HEK293T (cell line): ENCODE data around the gene PER3.

Source experiments
- CTCF ChIA-PET: fragments of 350-600 bp; formaldehyde crosslinking; extraction: SDS; loops from one replicate; lab custom pipeline; 2021; ENCODE audit warnings: antibody characterized with exemption, inconsistent platforms; lab: Yijun Ruan, JAX
- POLR2A ChIA-PET: fragments of 350-600 bp; formaldehyde crosslinking; extraction: SDS; loops from one replicate; lab custom pipeline; 2020; ENCODE audit warnings: antibody characterized with exemption, inconsistent platforms; lab: Yijun Ruan, JAX
- DNase-seq: peaks from one replicate; pipeline ENCODE4 v3.0.0; 2012; ENCODE audit warnings: mixed read lengths; ENCODE audit errors: extremely low spot score
- ARNT ChIP-seq: fragments of 450-650 bp; IDR thresholded peaks from 2 replicates; pipeline ENCODE4 v1.6.1; 2017; ENCODE audit warnings: mild to moderate bottlenecking
- BHLHE40 ChIP-seq: fragments of 450-650 bp; IDR thresholded peaks from 2 replicates; pipeline ENCODE4 v1.6.1; 2016; ENCODE audit warnings: mild to moderate bottlenecking, moderate library complexity, borderline replicate concordance
- CTBP1 ChIP-seq: fragments of 450-650 bp; IDR thresholded peaks from 2 replicates; pipeline ENCODE4 v1.6.1; 2016; ENCODE audit warnings: borderline replicate concordance
- ELF4 ChIP-seq: fragments of 450-650 bp; IDR thresholded peaks from 2 replicates; pipeline ENCODE4 v1.6.1; 2017; ENCODE audit warnings: antibody characterized with exemption
- FOXA1 ChIP-seq: fragments of 450-650 bp; IDR thresholded peaks from 2 replicates; pipeline ENCODE4 v1.6.1; 2016; ENCODE audit warnings: mild to moderate bottlenecking
- FOXK2 ChIP-seq: fragments of 450-650 bp; IDR thresholded peaks from 2 replicates; pipeline ENCODE4 v1.6.1; 2016; ENCODE audit warnings: mild to moderate bottlenecking
- FOXM1 ChIP-seq: fragments of 450-650 bp; IDR thresholded peaks from 2 replicates; pipeline ENCODE4 v1.6.1; 2017; ENCODE audit warnings: mild to moderate bottlenecking, borderline replicate concordance
- HDGF ChIP-seq: fragments of 450-650 bp; IDR thresholded peaks from 2 replicates; pipeline ENCODE4 v1.6.1; 2017; ENCODE audit warnings: antibody characterized with exemption, borderline replicate concordance
- L3MBTL2 ChIP-seq: fragments of 450-650 bp; conservative IDR thresholded peaks from 2 replicates; pipeline ENCODE4 v1.6.1; 2016; ENCODE audit warnings: mild to moderate bottlenecking
- LEF1 ChIP-seq: fragments of 450-650 bp; IDR thresholded peaks from 2 replicates; pipeline ENCODE4 v1.6.1; 2017; ENCODE audit warnings: mild to moderate bottlenecking, borderline replicate concordance
- NFRKB ChIP-seq: fragments of 450-650 bp; IDR thresholded peaks from 2 replicates; pipeline ENCODE4 v1.6.1; 2016; ENCODE audit warnings: mild to moderate bottlenecking, moderate library complexity
- PKNOX1 ChIP-seq: fragments of 450-650 bp; IDR thresholded peaks from 2 replicates; pipeline ENCODE4 v1.6.1; 2016
- SP1 ChIP-seq: fragments of 450-650 bp; IDR thresholded peaks from 2 replicates; pipeline ENCODE4 v1.6.1; 2017
- SUZ12 ChIP-seq: fragments of 450-650 bp; IDR thresholded peaks from 2 replicates; pipeline ENCODE4 v1.6.1; 2016; ENCODE audit warnings: mild to moderate bottlenecking
- TARDBP ChIP-seq: fragments of 450-650 bp; IDR thresholded peaks from 2 replicates; pipeline ENCODE4 v1.6.1; 2016
- ZNF384 ChIP-seq: fragments of 450-650 bp; IDR thresholded peaks from 2 replicates; pipeline ENCODE4 v1.6.1; 2016

Gene PER3

GRCh38 chr1:7888248-7889081 lies 104.4 kb downstream of the PER3 start:
- TF ChIP-seq SP1: no peak
- TF ChIP-seq ARNT: no peak
- TF ChIP-seq SUZ12: no peak
- TF ChIP-seq LEF1: no peak
- TF ChIP-seq PKNOX1: no peak
- ChIA-PET POLR2A (no interaction called here), CTCF (interaction anchor here (0.6 to 1.2 kb wide), 2 partner anchors 16 to 135 kb away, joined by 3 to 4 read pairs; no protein-coding TSS in a partner anchor)
- no peak for DNase-seq

GRCh38 chr1:7890853-7891252 lies 106.8 kb downstream of the PER3 start:
- ChIA-PET CTCF (no interaction called here), POLR2A (no interaction called here)
- no peak for DNase-seq
- TF ChIP-seq TARDBP: no peak
- TF ChIP-seq BHLHE40: no peak
- no peak for TF ChIP-seq HDGF
- no peak for TF ChIP-seq PKNOX1
- TF ChIP-seq L3MBTL2: no peak
- TF ChIP-seq FOXA1: no peak
- TF ChIP-seq ZNF384: no peak
- no peak for TF ChIP-seq CTBP1
- TF ChIP-seq FOXK2: no peak
- TF ChIP-seq ARNT: no peak
- TF ChIP-seq SUZ12: no peak
- TF ChIP-seq ELF4: no peak
- TF ChIP-seq FOXM1: no peak
- no peak for TF ChIP-seq SP1
- no peak for TF ChIP-seq LEF1
- no peak for TF ChIP-seq NFRKB

GRCh38 chr1:7891804-7892203 lies 107.7 kb downstream of the PER3 start:
- no peak for DNase-seq
- POLR2A ChIA-PET: no interaction called here
- CTCF ChIA-PET: interaction anchor here (0.6 to 1.2 kb wide), 2 partner anchors 120 to 224 kb away, joined by 3 read pairs; no protein-coding TSS in a partner anchor
- TF ChIP-seq HDGF (no peak), LEF1 (no peak), TARDBP (no peak), SUZ12 (no peak), ZNF384 (no peak), FOXA1 (no peak), ELF4 (no peak), PKNOX1 (no peak), L3MBTL2 (no peak), ARNT (no peak), FOXM1 (no peak), NFRKB (no peak), FOXK2 (no peak)

GRCh38 chr1:7893529-7894180 lies 109.6 kb downstream of the PER3 start:
- DNase-seq: no peak
- POLR2A ChIA-PET: no interaction called here
- CTCF ChIA-PET: no interaction called here
- TF ChIP-seq ELF4 (no peak), FOXM1 (no peak), L3MBTL2 (no peak), BHLHE40 (no peak), FOXK2 (no peak), SUZ12 (no peak), ZNF384 (no peak), CTBP1 (no peak), TARDBP (no peak), FOXA1 (no peak), LEF1 (no peak), NFRKB (no peak)
